Neural cell (in vitro differentiated cells): ENCODE data around the gene BFSP1. TPM values are rescaled to one million over a fixed set of nuclear protein-coding genes. Genes with fewer than 3 reads are reported as not detected.

Experiments
- H2AFZ ChIP-seq: fragments of 200-600, 300-800 bp; sonication (generic), shearing (Covaris generic); 2 replicates; pipeline ENCODE4 v1.6.0; 2014; ENCODE audit warnings: low read depth, mild to moderate bottlenecking, antibody characterized with exemption, low read length, moderate library complexity
- H3F3A ChIP-seq: fragments of 200-600 bp; shearing (Covaris generic); 2 replicates; pipeline ENCODE4 v1.6.1; 2016; ENCODE audit warnings: mild to moderate bottlenecking, moderate library complexity, mixed read lengths, antibody characterized with exemption, low read length; ENCODE audit not compliant: insufficient read depth, poor library complexity, severe bottlenecking
- H3K27ac ChIP-seq: fragments of 200-600, 300-800 bp; sonication (generic), shearing (Covaris generic); 2 replicates; pipeline ENCODE4 v1.5.1; 2014; ENCODE audit warnings: mild to moderate bottlenecking, low read length, moderate library complexity
- H3K27me3 ChIP-seq: fragments of 300-800, 200-600 bp; sonication (generic), shearing (Covaris generic); 2 replicates; pipeline ENCODE4 v1.6.0; 2014; ENCODE audit warnings: mild to moderate bottlenecking, low read depth, low read length, moderate library complexity; ENCODE audit not compliant: insufficient read depth
- H3K36me3 ChIP-seq: fragments of 300-800, 200-600 bp; sonication (generic), shearing (Covaris generic); 2 replicates; pipeline ENCODE4 v1.5.1; 2014; ENCODE audit warnings: mild to moderate bottlenecking, antibody characterized with exemption, low read length, moderate library complexity; ENCODE audit not compliant: insufficient read depth
- H3K4me2 ChIP-seq: fragments of 300-800, 200-600 bp; sonication (generic), shearing (Covaris generic); 2 replicates; pipeline ENCODE4 v1.6.0; 2014; ENCODE audit warnings: mild to moderate bottlenecking, low read length
- H3K4me3 ChIP-seq: fragments of 300-800, 200-600 bp; sonication (generic), shearing (Covaris generic); 2 replicates; pipeline ENCODE4 v1.5.1; 2014; ENCODE audit warnings: mild to moderate bottlenecking, low read length, moderate library complexity
- H3K79me2 ChIP-seq: fragments of 200-600 bp; shearing (Covaris generic); replicated peaks from 2 replicates; pipeline ENCODE4 v1.6.0; 2014; ENCODE audit warnings: mild to moderate bottlenecking, low read length, moderate library complexity; ENCODE audit not compliant: insufficient read depth
- H3K9ac ChIP-seq: fragments of 300-800, 200-600 bp; sonication (generic), shearing (Covaris generic); 2 replicates; pipeline ENCODE4 v1.6.1; 2016; ENCODE audit warnings: mild to moderate bottlenecking, low read length, mixed read lengths
- H3K9me2 ChIP-seq: fragments of 200-600 bp; shearing (Covaris generic); 2 replicates; pipeline ENCODE4 v1.6.1; 2016; ENCODE audit warnings: mild to moderate bottlenecking, low read length, mixed read lengths; ENCODE audit not compliant: insufficient read depth
- H3K9me3 ChIP-seq: fragments of 200-600, 300-800 bp; sonication (generic), shearing (Covaris generic); 2 replicates; pipeline ENCODE4 v1.6.1; 2016; ENCODE audit warnings: mild to moderate bottlenecking, mixed run types, low read length, moderate library complexity, mixed read lengths
- H4K20me1 ChIP-seq: fragments of 200-600 bp; shearing (Covaris generic); 2 replicates; pipeline ENCODE4 v1.6.1; 2016; ENCODE audit warnings: mild to moderate bottlenecking, mixed run types; ENCODE audit not compliant: insufficient read depth
- CTCF ChIP-seq: fragments of 450-650 bp; IDR thresholded peaks from 2 replicates; pipeline ENCODE4 v1.5.1; 2014; ENCODE audit warnings: antibody characterized with exemption, mild to moderate bottlenecking, moderate library complexity; ENCODE audit not compliant: poor library complexity, severe bottlenecking
- EP300 ChIP-seq: fragments of 450-650 bp; conservative IDR thresholded peaks from 2 replicates; pipeline ENCODE4 v1.6.1; 2014; ENCODE audit warnings: antibody characterized with exemption, mild to moderate bottlenecking, moderate library complexity; ENCODE audit not compliant: poor library complexity, severe bottlenecking
- EZH2 ChIP-seq: fragments of 200-600, 300-800 bp; shearing (Covaris generic), sonication (generic); IDR thresholded peaks from 2 replicates; pipeline ENCODE4 v1.6.1; 2014; ENCODE audit warnings: antibody characterized with exemption, low read length, borderline replicate concordance, mild to moderate bottlenecking; ENCODE audit not compliant: insufficient read depth, poor library complexity, severe bottlenecking
- MXI1 ChIP-seq: fragments of 450-650 bp; conservative IDR thresholded peaks from 2 replicates; pipeline ENCODE4 v1.6.1; 2014; ENCODE audit warnings: antibody characterized with exemption, mild to moderate bottlenecking; ENCODE audit not compliant: poor library complexity, severe bottlenecking
- POLR2AphosphoS5 ChIP-seq: IDR thresholded peaks from 2 replicates; pipeline ENCODE4 v1.6.1; 2012
- RAD21 ChIP-seq: fragments of 450-650 bp; conservative IDR thresholded peaks from 2 replicates; pipeline ENCODE4 v1.6.1; 2014; ENCODE audit warnings: antibody characterized with exemption, mild to moderate bottlenecking, moderate library complexity
- REST ChIP-seq: IDR thresholded peaks from 2 replicates; pipeline ENCODE4 v1.6.1; 2012; ENCODE audit warnings: borderline replicate concordance
- SMC3 ChIP-seq: fragments of 450-650 bp; conservative IDR thresholded peaks from 2 replicates; pipeline ENCODE4 v1.6.1; 2014; ENCODE audit warnings: antibody characterized with exemption, mild to moderate bottlenecking, moderate library complexity; ENCODE audit not compliant: poor library complexity
- TAF1 ChIP-seq: IDR thresholded peaks from 2 replicates; pipeline ENCODE4 v1.6.1; 2012; ENCODE audit warnings: low read depth
- polyA plus RNA-seq: library from polyadenylated mRNA; depleted of rRNA; stranded (reverse); fragments of >200 nt; gene quantifications from 2 replicates; pipeline ENCODE4 v1.2.3, GENCODE V29; 2014

Gene BFSP1
- polyA plus RNA-seq, 1 donor from 2014 or later: 1.3 TPM

GRCh38 chr20:17479063-17479657, 52.0 kb downstream of the BFSP1 start:
- H3K9me3 ChIP-seq: no peaks in the 10 kb centered on the region
- H3K4me3 ChIP-seq: no peak overlapping the region
- H3K79me2 ChIP-seq: no peaks in the 10 kb centered on the region
- TF ChIP-seq EZH2 (no peak), EP300 (no peak), MXI1 (no peak), REST (no peak), POLR2AphosphoS5 (no peak), SMC3 (no peak), CTCF (no peak), TAF1 (no peak), RAD21 (no peak)
- no peaks in the 10 kb centered on the region for H3F3A ChIP-seq
- no peaks in the 10 kb centered on the region for H3K36me3 ChIP-seq
- H2AFZ ChIP-seq: no peak overlapping the region
- H3K4me2 ChIP-seq: no peak overlapping the region
- no peaks in the 10 kb centered on the region for H4K20me1 ChIP-seq
- H3K27me3 ChIP-seq: no peaks in the 10 kb centered on the region
- no peaks in the 10 kb centered on the region for H3K9me2 ChIP-seq
- H3K9ac ChIP-seq: no peak overlapping the region
- H3K27ac ChIP-seq: no peak overlapping the region

- no peak overlapping the region for H3K9ac ChIP-seq
- H2AFZ ChIP-seq: no peak overlapping the region
- no peaks in the 10 kb centered on the region for H3K9me3 ChIP-seq
- TF ChIP-seq RAD21 (no peak), CTCF (no peak), EP300 (no peak), MXI1 (no peak), SMC3 (no peak), REST (no peak), EZH2 (no peak), TAF1 (no peak), POLR2AphosphoS5 (no peak)
- no peaks in the 10 kb centered on the region for H3K27me3 ChIP-seq
- no peaks in the 10 kb centered on the region for H3F3A ChIP-seq
- no peak overlapping the region for H3K4me3 ChIP-seq
- no peaks in the 10 kb centered on the region for H3K9me2 ChIP-seq
- no peaks in the 10 kb centered on the region for H3K79me2 ChIP-seq
- H4K20me1 ChIP-seq: no peaks in the 10 kb centered on the region
- no peaks in the 10 kb centered on the region for H3K36me3 ChIP-seq
- H3K27ac ChIP-seq: no peak overlapping the region
- no peak overlapping the region for H3K4me2 ChIP-seq
Observed at GRCh38 chr20:17473659-17474058, 57.5 kb downstream of the BFSP1 start.
